ENCODE measurements around the gene ME3.
"Not testable (repeated sequence)": the region's sequence is repeated elsewhere in the genome, so short reads cannot be mapped to it uniquely, and the experiment has no call there.

The ME3 gene

DNA sequence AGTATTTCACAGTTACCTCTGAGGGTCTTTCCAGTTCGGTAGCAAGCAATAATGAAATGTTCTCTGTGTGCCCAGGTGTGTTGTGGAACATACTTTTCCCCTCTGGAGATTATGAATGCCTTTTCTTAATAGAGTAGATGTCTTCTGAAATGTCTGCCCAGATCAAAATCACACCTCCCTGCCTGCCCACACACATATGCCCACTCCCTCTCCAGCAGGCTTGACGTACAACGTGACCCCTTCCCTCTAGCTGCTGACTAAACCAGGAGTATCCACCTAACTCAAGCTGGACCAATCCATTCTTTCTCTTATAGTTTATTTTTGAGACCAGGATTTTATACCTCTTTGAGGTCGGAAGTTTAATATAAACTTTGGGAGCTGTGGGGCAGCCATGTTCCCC, 48.7 kb downstream of the ME3 start:
- no peak for DNase-seq (ENCODE audit: low read depth in 2 of 2, low spot score in 1 of 2)

DNA sequence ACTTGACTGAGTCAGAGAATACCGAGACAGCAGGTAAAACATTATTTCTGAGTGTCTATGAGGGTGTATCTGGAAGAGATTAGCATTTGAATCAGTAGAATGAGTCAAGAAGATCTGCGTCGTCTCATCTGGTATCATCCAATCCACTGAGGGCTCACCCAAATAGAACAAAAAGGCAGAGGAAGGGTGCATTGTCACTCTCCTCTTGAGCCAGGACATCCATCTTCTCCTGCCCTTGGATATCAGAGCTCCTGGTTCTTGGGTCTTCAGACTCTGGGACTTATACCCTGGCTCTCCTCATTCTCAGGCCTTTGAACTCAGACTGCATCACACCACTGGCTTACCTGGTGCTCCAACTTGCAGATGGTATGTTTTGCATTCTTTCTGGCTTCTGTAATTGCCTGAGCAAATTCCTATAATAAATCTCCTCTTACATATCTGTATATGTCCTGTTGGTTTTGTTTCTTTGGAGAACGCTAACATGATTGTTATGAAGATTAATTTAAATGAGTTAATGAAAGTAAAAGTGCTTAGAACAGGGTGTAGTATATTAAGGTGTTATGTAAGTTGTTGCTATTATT, 49.3 kb downstream of the ME3 start:
- DNase-seq (ENCODE audit: low read depth in 2 of 2, low spot score in 1 of 2) = no peak

DNA sequence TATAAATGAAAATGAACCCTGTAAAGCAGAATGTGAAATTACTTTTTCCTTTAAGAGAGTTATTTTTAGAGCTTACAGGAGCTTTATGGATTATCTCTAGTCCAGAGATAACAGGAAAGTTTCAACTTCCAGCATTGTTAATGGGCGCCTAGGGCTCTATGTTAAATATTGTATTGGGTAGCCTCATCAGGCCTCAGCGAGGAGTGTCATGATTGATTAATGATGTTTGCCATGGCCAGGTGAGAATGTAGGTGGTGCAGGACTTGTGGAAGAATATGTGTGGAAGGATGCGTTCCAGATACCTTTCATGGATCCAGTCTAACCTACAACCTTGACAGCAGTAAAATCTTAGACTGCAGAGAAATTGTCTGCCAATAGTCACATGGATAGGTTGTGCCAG, 50.6 kb downstream of the ME3 start:
- no peak for DNase-seq (ENCODE audit: low read depth in 2 of 2, low spot score in 1 of 2)

DNA sequence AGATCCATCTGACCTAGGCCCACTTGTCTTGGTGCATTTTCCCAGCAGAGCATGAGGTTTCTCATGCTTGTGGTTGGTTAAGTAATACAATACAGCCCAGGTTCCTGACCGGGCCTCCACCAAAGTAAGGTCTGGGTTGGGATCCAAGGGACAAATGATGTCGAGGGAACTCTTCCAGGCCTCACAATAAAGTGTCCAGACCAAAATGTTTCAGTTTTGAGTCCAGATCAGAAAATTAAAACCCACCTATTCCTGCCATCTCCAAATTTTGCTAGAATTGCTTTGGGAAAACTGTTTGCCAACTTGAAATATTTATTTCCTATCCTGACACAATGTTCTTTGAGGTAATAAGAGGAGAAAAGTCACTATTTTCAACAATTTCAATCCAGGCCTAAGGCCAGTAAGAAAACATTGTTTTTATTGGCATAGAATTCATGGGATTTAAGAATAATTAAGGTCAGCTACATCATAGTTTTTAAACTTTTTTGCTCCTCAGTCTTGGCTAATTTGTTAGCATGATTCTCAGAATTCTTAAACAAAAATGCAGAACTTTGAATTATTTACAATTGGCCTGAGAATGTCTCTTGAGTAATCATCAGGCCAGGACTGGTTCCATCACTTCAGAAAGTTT, 51.4 kb downstream of the ME3 start:
- no peak for DNase-seq (ENCODE audit: low read depth in 2 of 2, low spot score in 1 of 2)

DNA sequence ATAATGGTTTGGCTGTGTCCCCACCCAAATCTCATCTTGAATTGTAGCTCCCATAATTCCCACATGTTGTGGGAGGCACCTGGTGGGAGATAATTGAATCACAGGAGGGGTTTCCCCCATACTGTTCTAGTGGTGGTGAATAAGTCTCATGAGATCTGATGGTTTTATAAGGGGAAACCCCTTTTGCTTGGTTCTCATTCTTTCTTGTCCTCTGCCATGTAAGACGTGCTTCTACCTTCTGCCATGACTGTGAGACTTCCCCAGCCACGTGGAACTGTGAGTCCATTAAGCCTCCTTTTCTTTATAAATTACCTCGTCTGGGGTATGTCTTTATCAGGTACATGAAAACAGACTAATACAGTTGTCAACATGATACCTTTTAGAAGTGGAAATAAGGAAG, 53.0 kb downstream of the ME3 start:
- DNase-seq (ENCODE audit: low read depth in 2 of 2, low spot score in 1 of 2) = not testable (repeated sequence)

DNA sequence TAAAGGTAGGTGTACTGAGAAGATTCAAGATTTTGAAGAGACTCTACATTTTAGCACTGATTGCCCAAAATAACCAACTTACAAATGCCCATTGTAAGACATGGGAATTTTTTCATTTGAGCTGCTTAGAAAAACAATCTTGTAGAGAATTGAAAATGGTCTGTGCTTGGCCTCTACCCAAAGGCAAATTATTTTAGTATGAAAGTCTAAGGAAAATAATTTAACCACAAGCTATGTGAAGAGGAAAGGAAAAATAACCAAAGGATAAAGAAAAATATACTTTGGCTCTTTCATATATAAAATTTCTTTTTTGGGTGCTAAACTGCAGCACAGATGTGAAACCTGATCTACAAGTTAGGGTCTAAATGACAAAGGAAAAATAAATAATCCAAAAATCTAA, 54.9 kb downstream of the ME3 start:
- DNase-seq (ENCODE audit: low read depth in 2 of 2, low spot score in 1 of 2) = no peak

DNA sequence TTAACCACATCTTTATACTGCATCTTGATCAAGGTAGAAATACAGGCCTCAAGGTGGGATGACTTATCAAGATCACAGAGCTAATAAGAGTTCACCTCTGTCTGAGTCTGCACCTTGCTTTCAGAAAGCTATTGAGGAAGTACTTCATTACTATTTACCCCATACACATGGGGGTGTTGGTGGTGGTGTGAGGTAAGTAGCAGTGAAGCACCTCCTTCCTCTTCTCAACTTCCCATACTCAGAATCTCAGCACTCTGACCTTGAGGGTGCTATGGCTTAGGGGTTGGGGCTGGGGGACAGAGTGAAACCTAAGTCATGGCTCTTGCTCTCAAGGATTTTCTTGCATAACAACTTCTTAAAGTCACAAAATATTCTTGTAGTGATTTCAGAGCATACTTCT, 56.9 kb downstream of the ME3 start:
- no peak for DNase-seq (ENCODE audit: low read depth in 2 of 2, low spot score in 1 of 2)

DNA sequence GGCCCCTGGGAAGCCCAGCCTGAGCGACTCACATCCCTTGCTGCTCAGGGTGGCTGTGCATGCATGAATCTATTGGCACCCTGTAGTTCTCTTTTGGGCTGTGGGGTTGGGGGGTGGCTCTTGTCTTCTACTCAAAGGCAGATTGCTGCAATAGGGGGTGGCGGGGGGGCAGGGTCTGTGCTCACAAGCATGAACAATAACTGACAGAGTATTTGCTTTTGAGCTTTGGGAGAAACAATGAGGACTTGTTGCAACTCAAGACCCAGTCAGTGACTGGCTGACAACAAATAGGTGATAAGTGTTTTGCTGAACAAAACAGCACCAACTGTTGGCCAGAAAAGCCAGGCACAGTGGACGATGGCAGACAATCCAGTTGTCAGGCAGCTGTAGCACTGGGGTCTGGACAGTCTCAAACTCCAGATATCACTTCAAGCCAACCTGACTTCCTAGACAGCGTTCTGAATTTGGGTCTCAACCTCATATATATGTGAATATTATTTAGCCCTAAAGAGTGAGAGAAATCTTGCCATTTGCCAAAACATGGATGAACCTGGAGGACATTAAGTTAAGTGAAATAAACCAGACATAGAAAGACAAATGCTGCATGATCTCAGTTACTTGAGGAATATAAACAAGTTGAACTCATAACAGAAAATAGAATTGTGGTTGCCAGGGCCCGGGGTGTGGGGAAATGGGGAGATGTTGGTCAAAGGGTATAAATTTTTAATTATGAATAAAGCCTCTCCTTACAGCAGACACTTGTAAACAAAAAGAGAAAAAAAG, 61.7 kb downstream of the ME3 start:
- DNase-seq (ENCODE audit: low read depth in 2 of 2, low spot score in 1 of 2) = no peak

DNA sequence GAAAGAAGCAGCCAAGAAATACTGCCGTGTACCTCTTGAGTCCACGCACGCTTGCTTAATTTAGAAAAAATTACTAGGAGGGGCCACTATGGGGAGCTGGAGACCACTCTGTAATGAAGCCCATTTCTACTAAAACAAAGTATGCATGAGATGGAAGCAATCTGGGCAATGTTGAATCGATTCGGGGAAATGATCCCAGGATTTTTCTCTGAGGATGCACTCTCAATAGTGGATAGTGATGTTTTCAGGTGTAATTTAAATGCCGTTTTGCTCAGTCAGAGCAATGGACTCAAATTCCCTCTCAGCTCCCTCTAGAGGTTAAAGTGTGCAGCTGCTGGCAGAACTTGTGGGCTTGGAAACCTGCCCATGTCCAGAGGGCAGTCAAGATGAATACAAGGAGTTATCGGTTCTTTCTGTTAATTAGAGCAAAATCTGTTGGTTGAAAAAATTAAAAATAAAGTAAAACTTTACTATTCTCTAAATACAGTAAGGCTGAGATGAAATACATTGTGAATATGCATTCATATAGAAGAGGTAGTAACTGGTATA, 64.1 kb downstream of the ME3 start:
- DNase-seq (ENCODE audit: low read depth in 2 of 2, low spot score in 1 of 2) = no peak

DNA sequence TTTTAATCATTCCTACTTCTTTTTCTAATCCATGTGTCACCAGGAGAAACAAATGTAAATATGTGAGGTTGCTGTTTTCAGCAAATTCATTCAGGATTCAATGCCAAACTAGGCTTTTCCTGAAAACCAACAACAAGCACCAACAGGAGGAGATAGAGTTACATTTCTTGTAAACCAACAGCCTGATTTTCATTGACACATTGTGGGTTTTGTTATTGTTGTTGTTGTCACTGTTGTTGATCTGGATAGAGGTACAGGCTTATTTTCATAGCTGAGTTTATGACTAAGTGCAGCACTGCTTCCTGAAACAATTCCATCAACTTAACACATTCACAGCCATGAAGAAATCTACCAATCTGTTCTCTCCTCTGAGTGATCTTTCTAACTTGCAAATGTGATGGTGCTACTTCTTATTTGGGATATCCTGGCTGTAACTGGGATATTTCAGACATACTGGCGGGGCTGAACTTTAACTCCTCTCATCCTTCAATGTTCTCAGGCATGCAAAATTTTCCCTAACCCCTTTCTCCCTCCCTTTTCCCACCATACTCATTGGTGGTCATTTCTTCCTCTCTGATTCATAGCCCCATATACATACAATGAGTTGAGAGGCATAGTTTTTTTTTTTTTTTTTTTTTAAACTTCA, 65.5 kb downstream of the ME3 start:
- no peak for DNase-seq (ENCODE audit: low read depth in 2 of 2, low spot score in 1 of 2)

DNA sequence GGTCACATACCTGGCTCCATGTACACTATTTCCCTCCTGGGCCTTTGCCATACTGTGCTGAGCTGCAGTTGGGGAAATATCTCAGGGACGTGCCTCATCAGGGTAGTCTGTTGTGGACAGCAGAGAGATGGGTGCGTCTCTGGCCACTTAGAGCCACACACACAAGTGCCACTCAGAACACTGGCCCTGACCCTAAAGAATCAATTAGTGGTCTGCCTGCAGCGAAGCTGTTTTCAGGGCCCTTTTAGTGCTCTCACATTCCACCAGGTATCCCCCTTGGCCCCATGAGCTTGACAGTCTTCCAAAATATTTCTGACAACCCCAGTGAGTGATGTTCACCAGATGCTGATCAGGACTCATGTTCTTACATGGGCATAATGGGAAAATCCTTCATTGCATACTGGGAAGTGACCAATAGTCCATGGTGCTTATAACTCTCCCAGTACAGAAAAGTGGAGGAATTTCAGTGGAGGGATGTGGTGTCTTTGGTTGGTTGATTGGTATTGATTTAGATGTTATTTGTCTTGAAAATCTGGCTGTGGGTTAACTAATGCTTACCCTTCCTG, 66.1 kb downstream of the ME3 start:
- DNase-seq (ENCODE audit: low read depth in 2 of 2, low spot score in 1 of 2) = no peak

DNA sequence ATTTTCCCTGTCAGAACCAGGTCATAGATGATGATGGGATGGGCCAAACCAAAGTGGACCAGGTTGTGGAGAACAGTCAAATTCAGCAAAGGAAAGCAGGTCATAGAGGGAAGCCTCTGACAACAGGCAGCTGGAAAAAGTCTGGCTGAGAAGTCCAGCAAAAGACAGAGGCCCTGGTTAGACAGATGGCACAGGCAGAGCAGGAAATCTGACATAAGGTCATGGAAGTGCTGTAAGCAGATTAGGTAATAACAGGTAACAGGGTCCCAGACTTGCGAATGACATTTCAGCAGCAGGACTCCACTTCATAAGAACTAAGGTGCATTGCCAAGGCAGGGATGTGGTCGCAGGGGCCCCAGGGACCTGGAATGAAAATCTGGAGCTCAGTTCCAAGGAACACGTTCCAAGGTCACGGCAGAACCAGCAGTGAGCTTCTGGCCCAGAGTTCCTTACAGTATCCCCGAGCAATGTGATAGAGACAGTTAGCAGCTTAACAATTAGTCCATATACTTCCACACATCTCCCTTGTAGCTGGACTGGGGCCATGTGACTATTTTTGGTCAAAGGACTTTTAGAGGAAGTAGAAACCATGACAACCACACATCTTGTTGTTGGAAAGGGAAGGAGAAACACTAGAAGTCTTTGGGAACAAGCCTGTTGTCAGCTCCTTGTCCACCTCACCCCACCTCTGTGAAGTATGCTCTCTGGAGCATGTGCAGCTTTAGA, 75.4 kb downstream of the ME3 start:
- no peak for DNase-seq (ENCODE audit: low read depth in 2 of 2, low spot score in 1 of 2)

DNA sequence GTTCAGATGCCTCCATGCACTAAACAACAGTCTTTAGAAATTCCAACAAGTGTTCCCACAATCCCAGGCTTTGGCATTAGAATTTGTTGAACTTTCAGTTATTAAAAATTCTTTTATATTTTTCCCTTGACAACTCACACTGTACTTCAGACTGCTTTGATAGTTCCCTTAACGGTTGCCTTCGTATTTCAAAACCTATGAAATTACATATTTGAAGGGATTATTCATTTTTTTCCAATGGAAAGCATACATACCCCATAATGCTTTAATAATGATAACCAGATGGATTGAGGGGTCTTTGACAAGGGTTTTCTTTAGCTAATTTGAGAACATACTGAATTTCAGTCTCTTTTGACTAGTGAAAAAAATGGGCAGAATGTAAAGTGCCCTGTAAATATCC, 76.5 kb downstream of the ME3 start:
- no peak for DNase-seq (ENCODE audit: low read depth in 2 of 2, low spot score in 1 of 2)

DNA sequence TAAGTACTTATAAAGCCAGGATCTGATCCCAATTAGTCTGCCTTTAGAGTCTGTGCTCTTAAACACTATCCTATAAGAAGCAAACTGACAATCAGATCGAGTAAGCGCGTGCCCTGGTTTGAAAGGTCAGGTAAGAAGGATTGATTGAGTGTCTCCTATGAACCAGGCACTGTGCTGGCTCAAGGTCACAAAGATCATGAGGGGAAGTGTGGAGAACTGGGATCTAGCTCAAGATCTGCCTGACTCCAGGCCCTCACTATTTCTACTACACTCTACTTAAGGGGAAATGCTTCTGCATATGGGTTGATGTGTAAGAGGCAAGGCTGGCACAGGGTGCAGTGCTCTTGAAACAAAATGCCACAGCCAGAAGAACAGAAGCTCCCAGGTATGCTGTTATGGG, 77.0 kb downstream of the ME3 start:
- DNase-seq (ENCODE audit: low read depth in 2 of 2, low spot score in 1 of 2) = no peak

DNA sequence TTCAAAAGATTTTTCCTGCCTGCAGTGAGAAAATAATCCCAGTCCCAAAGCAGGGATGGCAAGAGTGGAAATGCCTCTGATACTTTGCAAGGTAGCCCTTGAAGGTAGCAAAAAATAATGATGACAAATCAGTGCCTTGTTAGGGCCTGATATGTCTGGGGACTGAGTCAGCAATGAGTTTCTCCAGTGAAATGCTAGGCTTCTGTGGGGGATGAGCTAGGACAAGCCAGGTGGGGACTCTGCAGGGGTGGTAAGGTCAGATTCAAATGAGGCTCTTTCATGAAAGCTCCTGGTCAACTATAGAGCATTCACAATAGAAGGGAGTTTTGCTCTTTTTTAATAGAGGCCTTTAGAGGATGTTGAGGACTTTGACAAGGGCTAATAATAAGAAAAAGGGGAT, 77.7 kb downstream of the ME3 start:
- no peak for DNase-seq (ENCODE audit: low read depth in 2 of 2, low spot score in 1 of 2)

DNA sequence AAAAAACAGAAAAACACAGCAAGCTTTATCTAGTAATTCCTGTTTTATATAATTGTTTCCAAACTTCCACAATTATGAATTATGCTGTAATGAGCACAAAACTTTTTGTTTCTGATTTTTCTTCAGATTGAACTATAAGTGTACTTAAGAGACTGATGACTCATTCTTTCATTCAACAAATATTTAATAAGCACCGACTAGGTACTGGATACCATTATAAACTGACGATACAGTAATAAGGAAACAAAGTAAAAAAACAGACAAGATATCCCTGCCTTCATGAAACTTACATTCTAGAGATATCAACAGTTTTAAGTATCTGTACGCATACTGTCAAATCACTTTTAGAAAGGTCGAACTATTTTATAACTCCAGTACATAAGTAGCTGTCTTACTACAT, 78.6 kb downstream of the ME3 start:
- DNase-seq (ENCODE audit: low read depth in 2 of 2, low spot score in 1 of 2) = no peak

DNA sequence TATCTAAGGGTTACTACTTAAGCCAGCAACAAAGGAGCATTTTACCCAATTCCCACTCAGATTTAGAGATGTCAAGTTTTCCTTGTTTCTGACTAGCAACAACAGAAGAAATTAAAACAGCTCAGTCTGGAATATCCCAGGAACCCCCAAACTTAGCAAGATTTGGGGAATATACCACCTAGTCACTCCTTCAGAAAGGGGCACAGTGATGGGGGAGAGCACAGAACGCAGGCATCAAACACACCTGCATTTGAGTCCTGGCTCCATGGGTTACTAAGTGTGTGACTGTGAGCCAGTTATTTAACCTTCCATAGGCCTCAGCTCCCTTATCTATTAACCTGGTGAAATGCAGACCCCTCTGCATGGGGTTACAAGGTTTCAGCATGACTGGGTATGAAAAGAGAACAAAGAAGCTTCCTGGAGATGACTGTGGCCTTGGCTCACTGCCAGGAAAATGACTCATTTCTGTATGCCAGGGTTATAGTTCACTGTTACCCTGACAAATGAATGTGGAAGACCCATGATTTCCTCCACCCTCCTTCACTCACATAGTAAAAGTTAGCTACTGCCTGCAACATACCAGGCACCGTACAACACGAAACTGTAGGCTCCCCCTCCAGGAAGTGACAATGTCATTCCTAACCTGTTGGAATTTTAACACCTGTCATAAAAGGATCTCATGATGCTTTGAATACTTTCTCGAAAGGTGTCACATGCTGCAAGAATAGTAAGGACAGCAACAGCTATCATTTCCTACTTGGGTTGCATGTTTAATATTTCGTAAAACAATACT, 79.6 kb downstream of the ME3 start:
- DNase-seq (ENCODE audit: low read depth in 2 of 2, low spot score in 1 of 2) = peak; percentile 52 to 64

DNA sequence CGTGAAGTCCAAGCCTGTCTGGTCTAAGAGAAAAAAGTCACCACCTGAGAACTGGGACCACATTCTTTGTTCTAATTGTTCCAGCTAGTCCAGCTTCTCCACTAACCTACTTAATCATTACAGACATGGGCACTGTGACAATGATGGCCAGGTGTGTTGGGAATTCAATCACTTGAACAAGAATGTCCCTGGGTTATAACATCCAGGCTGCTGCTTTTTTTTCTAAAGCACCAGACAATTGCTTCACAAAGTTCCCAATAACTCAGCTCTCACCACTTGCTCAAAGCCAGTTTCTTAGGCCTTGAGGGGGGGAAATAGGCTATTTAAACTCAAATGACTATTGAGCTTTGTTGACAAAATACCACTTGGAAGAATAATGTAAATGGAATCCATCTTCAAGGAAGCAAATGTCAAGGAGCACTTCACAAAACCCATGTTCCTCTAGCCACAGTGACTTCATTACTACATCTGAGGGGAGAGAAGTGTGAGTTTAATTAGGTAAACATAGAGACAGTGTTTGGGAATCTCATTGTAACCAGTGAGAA, 80.3 kb downstream of the ME3 start:
- no peak for DNase-seq (ENCODE audit: low read depth in 2 of 2, low spot score in 1 of 2)

DNA sequence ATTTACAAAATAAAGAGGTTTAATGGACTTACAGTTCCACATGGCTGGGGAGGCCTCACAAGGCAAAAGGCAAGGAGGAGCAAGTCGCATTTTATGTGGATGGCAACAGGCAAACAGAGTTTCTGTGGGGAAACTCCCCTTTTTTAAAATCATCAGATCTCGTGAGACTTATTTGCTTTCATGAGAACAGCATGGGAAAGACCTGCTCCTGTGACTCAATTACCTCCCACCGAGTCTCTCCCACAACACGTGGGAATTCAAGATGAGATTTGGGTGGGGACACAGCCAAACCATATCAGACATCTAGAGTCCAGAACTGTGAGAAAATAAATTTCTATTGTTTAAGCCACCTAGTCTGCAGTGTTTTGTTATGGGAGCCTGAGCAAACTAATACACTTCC, 80.8 kb downstream of the ME3 start:
- DNase-seq (ENCODE audit: low read depth in 2 of 2, low spot score in 1 of 2) = no peak

Measured in stimulated activated CD8-positive, alpha-beta memory T cell treated with anti-CD3 and anti-CD28 coated beads, Interleukin-4, amount 100 ng/mL, for 4 hours (primary cell).